K562 (cell line): Measurements from ENCODE around the gene ZC3H15. TPM values are rescaled to one million over a fixed set of nuclear protein-coding genes. Genes with fewer than 3 reads are reported as not detected.

Experiments used
- ATAC-seq: fragments of 200-7000 bp; cut with Tn5 transposase; 3 replicates; pipeline ENCODE4 v1.9.1; 2020; ENCODE audit warnings: moderate library complexity
- BruUV-seq: library from RNA; stranded (reverse); fragments of 400-500 nt; replicated peaks from 2 replicates; lab custom pipeline; 2021; lab: Mats Ljungman, UMichigan
- CTCF ChIA-PET: fragments of 300-600 bp; formaldehyde crosslinking; extraction: SDS; loops from one replicate; lab custom pipeline; 2021; ENCODE audit warnings: low intra/inter-chr PET ratio; lab: Yijun Ruan, JAX
- POLR2A ChIA-PET: fragments of 300-600, 350-650 bp; sonication (Branson Sonifier 250); formaldehyde crosslinking; extraction: SDS; loops from one replicate; lab custom pipeline; 2021; ENCODE audit warnings: antibody characterized with exemption, inconsistent platforms; lab: Yijun Ruan, JAX
- DNase-seq, 4 experiments: peaks; one replicate each; pipeline versions ENCODE4 v3.0.0 to v3.0.0-alpha.2; 2011 to 2018; ENCODE audit warnings: low spot score in 3 of 4, mixed read lengths in 3 of 4; ENCODE audit errors: extremely low read depth in 1 of 4
- FAIRE-seq: peaks from 2 replicates; lab custom pipeline; 2011; peaks lifted over from hg19 to GRCh38; lab: Jason Lieb, UNC
- H2AFZ ChIP-seq: 2 replicates; pipeline ENCODE4 v1.6.0; 2011; ENCODE audit warnings: low read depth, low read length, control low read depth, inconsistent platforms
- H3K27ac ChIP-seq: fragments of 200-600 bp; 3 replicates; pipeline ENCODE4 v1.8.0; 2011; ENCODE audit warnings: low read depth, mild to moderate bottlenecking, control low read depth, inconsistent platforms, low read length, moderate library complexity, mixed read lengths; ENCODE audit errors: extremely low read depth
- H3K27me3 ChIP-seq, 2 experiments: fragments of 300-600 bp in 1 of 2; 2 replicates in 1 of 2; 3 replicates in 1 of 2; pipeline versions ENCODE4 v1.6.0 to v1.8.0; 2011; ENCODE audit warnings: inconsistent platforms in 2 of 2, low read length in 2 of 2, mild to moderate bottlenecking in 1 of 2, mixed read lengths in 1 of 2, moderate library complexity in 1 of 2; ENCODE audit not compliant: control insufficient read depth in 2 of 2, insufficient read depth in 2 of 2
- H3K36me3 ChIP-seq: fragments of 300-600 bp; 3 replicates; pipeline ENCODE4 v1.8.0; 2011; ENCODE audit warnings: mild to moderate bottlenecking, low read length, inconsistent platforms; ENCODE audit not compliant: control insufficient read depth, insufficient read depth
- H3K4me1 ChIP-seq, 2 experiments: fragments of 200-600 bp in 1 of 2; replicated peaks in 1 of 2; 2 replicates in 1 of 2; 3 replicates in 1 of 2; pipeline versions ENCODE4 v1.5.1 to v1.8.0; 2011; ENCODE audit warnings: inconsistent platforms in 2 of 2, low read length in 2 of 2, mild to moderate bottlenecking in 1 of 2, mixed read lengths in 1 of 2, moderate library complexity in 1 of 2; ENCODE audit not compliant: control insufficient read depth in 2 of 2, insufficient read depth in 2 of 2
- H3K4me2 ChIP-seq: 2 replicates; pipeline ENCODE4 v1.6.1; 2011; ENCODE audit warnings: low read length, control low read depth, inconsistent platforms, mixed read lengths; ENCODE audit not compliant: insufficient read depth
- H3K4me3 ChIP-seq: fragments of 200-600 bp; sonication (generic), shearing (Covaris generic); 2 replicates; pipeline ENCODE4 v1.5.1; 2016; ENCODE audit warnings: control low read depth, inconsistent platforms
- H3K79me2 ChIP-seq: fragments of 200-600 bp; 3 replicates; pipeline ENCODE4 v1.8.0; 2011; ENCODE audit warnings: low read length, inconsistent platforms; ENCODE audit not compliant: control insufficient read depth, insufficient read depth
- H3K9ac ChIP-seq, 2 experiments: 2 replicates each; pipeline versions ENCODE4 v1.6.0 to v1.6.1; 2011; ENCODE audit warnings: low read depth in 2 of 2, low read length in 2 of 2, control low read depth in 1 of 2, inconsistent platforms in 1 of 2, mild to moderate bottlenecking in 1 of 2, mixed read lengths in 1 of 2; ENCODE audit not compliant: insufficient read depth in 1 of 2
- H3K9me1 ChIP-seq: one replicate; pipeline ENCODE4 v1.6.0; 2011; ENCODE audit warnings: inconsistent platforms, mild to moderate bottlenecking, low read length, moderate library complexity; ENCODE audit not compliant: control insufficient read depth, insufficient read depth
- H3K9me3 ChIP-seq: replicated peaks from 2 replicates; pipeline ENCODE4 v1.5.1; 2011; ENCODE audit warnings: low read depth, low read length, inconsistent platforms; ENCODE audit not compliant: control insufficient read depth, insufficient read depth
- H4K20me1 ChIP-seq: replicated peaks from 2 replicates; pipeline ENCODE4 v1.6.1; 2011; ENCODE audit warnings: low read length, inconsistent platforms, mixed read lengths; ENCODE audit not compliant: control insufficient read depth, insufficient read depth
- E2F3 ChIP-seq: fragments of 250-450 bp; sonication (Bioruptor Pico); IDR thresholded peaks from 2 replicates; pipeline ENCODE4 v1.4.0; 2020; ENCODE audit warnings: mild to moderate bottlenecking
- FOXA3 ChIP-seq, 2 experiments: fragments of 450-650 bp in 1 of 2; sonication (generic) in 1 of 2; formaldehyde crosslinking; IDR thresholded peaks in 1 of 2; conservative IDR thresholded peaks in 1 of 2; 2 replicates each; pipeline versions ENCODE4 v1.4.0 to v1.8.0; 2020 to 2022; ENCODE audit warnings: mild to moderate bottlenecking in 2 of 2, missing genetic modification reagents in 1 of 2
- ILK ChIP-seq: fragments of 450-650 bp; IDR thresholded peaks from 2 replicates; pipeline ENCODE4 v1.6.1; 2016; ENCODE audit warnings: missing genetic modification characterization, low read depth, mild to moderate bottlenecking, missing compliant biosample characterization, moderate library complexity, borderline replicate concordance
- JUN ChIP-seq, 2 experiments: sonication (generic) in 1 of 2; formaldehyde crosslinking in 1 of 2; IDR thresholded peaks; 2 replicates each; pipeline versions ENCODE4 v1.6.1 to v1.8.0; 2012 to 2022; ENCODE audit warnings: borderline replicate concordance in 2 of 2, mild to moderate bottlenecking in 2 of 2, improper control_type of control experiment in 1 of 2, low read depth in 1 of 2, low read length in 1 of 2, missing genetic modification reagents in 1 of 2
- PCBP1 ChIP-seq: fragments of 200-400 bp; formaldehyde crosslinking; IDR thresholded peaks from 2 replicates; pipeline ENCODE4 v1.6.1; 2018; ENCODE audit warnings: mild to moderate bottlenecking, low read depth, low read length; ENCODE audit not compliant: poor library complexity, severe bottlenecking
- SAP30 ChIP-seq: fragments of 200-600 bp; sonication (generic); IDR thresholded peaks from 2 replicates; pipeline ENCODE4 v1.6.1; 2012; ENCODE audit warnings: borderline replicate concordance, low read depth, mild to moderate bottlenecking, moderate library complexity, low read length, control low read depth, inconsistent platforms; ENCODE audit not compliant: insufficient read depth, poor library complexity, severe bottlenecking
- SIN3A ChIP-seq, 2 experiments: fragments of 150-350 bp in 1 of 2; IDR thresholded peaks; 2 replicates each; pipeline ENCODE4 v1.6.1; 2011 to 2016; ENCODE audit warnings: borderline replicate concordance in 2 of 2, low read depth in 2 of 2, low read length in 2 of 2, mild to moderate bottlenecking in 2 of 2, moderate library complexity in 2 of 2; ENCODE audit not compliant: control insufficient read depth in 1 of 2
- SMAD1 ChIP-seq: fragments of 150-350 bp; IDR thresholded peaks from 2 replicates; pipeline ENCODE4 v1.6.1; 2014; ENCODE audit warnings: low read length, low read depth; ENCODE audit not compliant: partially characterized antibody
- SP2 ChIP-seq: IDR thresholded peaks from 2 replicates; pipeline ENCODE4 v1.6.1; 2011; ENCODE audit warnings: mild to moderate bottlenecking, low read depth, low read length, moderate library complexity; ENCODE audit not compliant: poor library complexity, severe bottlenecking; ENCODE audit errors: extremely low read depth
- SREBF2 ChIP-seq: sonication (generic); formaldehyde crosslinking; IDR thresholded peaks from 2 replicates; pipeline ENCODE4 v1.4.0; 2020; ENCODE audit warnings: mild to moderate bottlenecking, missing genetic modification reagents
- SRSF7 ChIP-seq: fragments of 200-400 bp; formaldehyde crosslinking; optimal IDR thresholded peaks from 2 replicates; pipeline ENCODE3; 2017; ENCODE audit warnings: mild to moderate bottlenecking, low read depth, low read length
- STAT5B ChIP-seq: fragments of 250-450 bp; sonication (Bioruptor Pico); IDR thresholded peaks from 2 replicates; pipeline ENCODE4 v1.8.0; 2021; ENCODE audit warnings: mild to moderate bottlenecking, inconsistent platforms
- TEAD4 ChIP-seq, 2 experiments: sonication (generic) in 1 of 2; formaldehyde crosslinking in 1 of 2; IDR thresholded peaks; 2 replicates each; pipeline versions ENCODE4 v1.6.1 to v1.8.0; 2012 to 2022; ENCODE audit warnings: borderline replicate concordance in 1 of 2, inconsistent platforms in 1 of 2, low read length in 1 of 2, mild to moderate bottlenecking in 1 of 2, missing genetic modification reagents in 1 of 2
- USF1 ChIP-seq: sonication (generic); formaldehyde crosslinking; IDR thresholded peaks from 2 replicates; pipeline ENCODE4 v1.9.0; 2022; ENCODE audit warnings: mild to moderate bottlenecking, missing genetic modification reagents
- ZNF263 ChIP-seq: sonication (generic); formaldehyde crosslinking; IDR thresholded peaks from 2 replicates; pipeline ENCODE4 v1.8.0; 2022; ENCODE audit warnings: mild to moderate bottlenecking, missing genetic modification reagents, borderline replicate concordance
- ZNF699 ChIP-seq: fragments of 250-450 bp; sonication (Bioruptor Pico); IDR thresholded peaks from 2 replicates; pipeline ENCODE4 v1.8.0; 2021; ENCODE audit warnings: mild to moderate bottlenecking, moderate library complexity; ENCODE audit not compliant: insufficient replicate concordance
- ZNF75A ChIP-seq: fragments of 450-650 bp; formaldehyde crosslinking; IDR thresholded peaks from 2 replicates; pipeline ENCODE4 v1.4.0; 2020; ENCODE audit warnings: mild to moderate bottlenecking
- WGBS: fragments of 100-300 bp; shearing (Covaris generic); methylation state at CpG from one replicate; pipeline ENCODE4 v1.1.6; 2016; ENCODE audit warnings: low coverage, mixed read lengths; ENCODE audit not compliant: insufficient coverage; ENCODE audit errors: missing lambda C conversion rate; 5-methylcytosine and 5-hydroxymethylcytosine counted together
- in situ Hi-C: fragments of 300-500 bp; cut with MboI; formaldehyde crosslinking; loops from 4 replicates; pipeline ENCODE4 v1.15.0; 2018; ENCODE audit warnings: inconsistent platforms, mixed read lengths
- intact Hi-C: fragments of 100-400 bp; cut with micrococcal nuclease; formaldehyde crosslinking; loops from 2 replicates; pipeline ENCODE4 v1.14.2; 2022
- polyA plus RNA-seq, 8 experiments: library from polyadenylated mRNA; depleted of rRNA in 4 of 8; stranded (reverse) in 5 of 8; unstranded in 3 of 8; fragments of >200 nt; fragmentation: Nextera tagmentation in 2 of 8; fragmentation: Illumina TruSeq in 1 of 8; extraction: Ambion mirVana in 2 of 8; extraction: Trizol in 1 of 8; gene quantifications; 2 replicates each; pipeline versions ENCODE4 v1.2.1 to v1.2.3, GENCODE V29; 2011 to 2014; ENCODE audit warnings: inconsistent platforms in 1 of 8, missing spikeins in 1 of 8
- total RNA-seq, 7 experiments: library from RNA; depleted of rRNA in 6 of 7; stranded (reverse); fragments of >200 nt in 6 of 7; fragmentation: Illumina TruSeq in 2 of 7; extraction: Trizol in 2 of 7; gene quantifications; 2 replicates each; pipeline versions ENCODE4 v1.2.1 to v1.2.3, GENCODE V29; 2011 to 2021; ENCODE audit warnings: low replicate concordance in 1 of 7
- TF ChIP-seq, protein P1 (sequence below): fragments of 250-450 bp; sonication (Bioruptor Pico); IDR thresholded peaks from 2 replicates; pipeline ENCODE4 v1.8.0; 2022; ENCODE audit warnings: inconsistent platforms

The ZC3H15 gene
- total and polyA plus RNA-seq, 9 of the 15 experiments (the other 6 are each of a cell fraction or from before 2014, with no cell fraction given) = 132 to 286 (median 189) TPM

GRCh38 chr2:186537019-186537418 lies 51.0 kb downstream of the ZC3H15 start (continued):
- TF ChIP-seq USF1 (CRISPR knock-in tag) (no peak), ZNF699 (CRISPR knock-in tag) (no peak), ILK (tag) (no peak), E2F3 (no peak), SRSF7 (no peak), SMAD1 (no peak), ZNF75A (CRISPR knock-in tag) (no peak), PCBP1 (no peak), SP2 (no peak)
- TF ChIP-seq, all 486 proteins: peak for 0

GRCh38 chr2:186540941-186541340 lies 54.9 kb downstream of the ZC3H15 start:
- Histone ChIP-seq H3K4me3 (no peak overlapping the region), H3K27ac (no peak overlapping the region), H3K9ac (no peak overlapping the region), H3K27me3 (no peaks in the 10 kb centered on the region; a peak in 1 of 5 replicates), H3K4me2 (no peak overlapping the region), H2AFZ (no peak overlapping the region), H3K79me2 (no peaks in the 10 kb centered on the region), H3K9me3 (no peaks in the 10 kb centered on the region), H4K20me1 (no peaks in the 10 kb centered on the region), H3K9me1 (no peaks in the 10 kb centered on the region), H3K36me3 (no peaks in the 10 kb centered on the region), H3K4me1 (no peaks in the 10 kb centered on the region)
- ATAC-seq = no peak
- FAIRE-seq = no peak
- intact Hi-C loops (no loop called here), in situ Hi-C loops (no loop called here)
- POLR2A ChIA-PET = interaction anchor here (1.7 kb wide), 1 partner anchor 14 kb away, joined by 4 read pairs; no protein-coding TSS in a partner anchor
- BruUV-seq = no TSS peak
- 16% methylated on average over 4 of the region's 4 CpGs for WGBS
- CTCF ChIA-PET = no interaction called here
- no peak for DNase-seq
- TF ChIP-seq SAP30 = no peak
- TF ChIP-seq STAT5B (CRISPR knock-in tag) = no peak
- no peak for TF ChIP-seq JUN (IDR thresholded peaks at IDR 0.05; ENCODE audit: borderline replicate concordance, low read depth, low read length)
- TF ChIP-seq JUN (CRISPR knock-in tag; IDR thresholded peaks at IDR 0.05; ENCODE audit: borderline replicate concordance) = no peak
- TF ChIP-seq SIN3A (IDR thresholded peaks at IDR 0.05; ENCODE audit: borderline replicate concordance in 2 of 2, control insufficient read depth in 1 of 2, low read depth in 2 of 2, low read length in 2 of 2) = no peak
- TF ChIP-seq SREBF2 (CRISPR knock-in tag) = no peak
- TF ChIP-seq, protein P1, sequence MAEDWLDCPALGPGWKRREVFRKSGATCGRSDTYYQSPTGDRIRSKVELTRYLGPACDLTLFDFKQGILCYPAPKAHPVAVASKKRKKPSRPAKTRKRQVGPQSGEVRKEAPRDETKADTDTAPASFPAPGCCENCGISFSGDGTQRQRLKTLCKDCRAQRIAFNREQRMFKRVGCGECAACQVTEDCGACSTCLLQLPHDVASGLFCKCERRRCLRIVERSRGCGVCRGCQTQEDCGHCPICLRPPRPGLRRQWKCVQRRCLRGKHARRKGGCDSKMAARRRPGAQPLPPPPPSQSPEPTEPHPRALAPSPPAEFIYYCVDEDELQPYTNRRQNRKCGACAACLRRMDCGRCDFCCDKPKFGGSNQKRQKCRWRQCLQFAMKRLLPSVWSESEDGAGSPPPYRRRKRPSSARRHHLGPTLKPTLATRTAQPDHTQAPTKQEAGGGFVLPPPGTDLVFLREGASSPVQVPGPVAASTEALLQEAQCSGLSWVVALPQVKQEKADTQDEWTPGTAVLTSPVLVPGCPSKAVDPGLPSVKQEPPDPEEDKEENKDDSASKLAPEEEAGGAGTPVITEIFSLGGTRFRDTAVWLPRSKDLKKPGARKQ (CRISPR knock-in tag) = no peak
- TF ChIP-seq FOXA3 (CRISPR knock-in tag; conservative IDR thresholded peaks at IDR 0.05 in 1 of 2, IDR thresholded peaks at IDR 0.05 in 1 of 2) = no peak
- TF ChIP-seq TEAD4 (IDR thresholded peaks at IDR 0.05; ENCODE audit: low read length) = no peak
- no peak for TF ChIP-seq TEAD4 (CRISPR knock-in tag; IDR thresholded peaks at IDR 0.05; ENCODE audit: borderline replicate concordance)
- no peak for TF ChIP-seq ZNF263 (CRISPR knock-in tag)
